GM18505 (cell line): Measurements from ENCODE around the gene TECPR2.
"Not testable (repeated sequence)": the region's sequence is repeated elsewhere in the genome, so short reads cannot be mapped to it uniquely, and the experiment has no call there.

Source experiments
- ATAC-seq: cut with Tn5 transposase; IDR thresholded peaks from one replicate; pipeline ENCODE4 v1.9.1; 2021; ENCODE audit not compliant: unreplicated experiment
- POLR2A ChIP-seq: IDR thresholded peaks from 4 replicates; pipeline ENCODE4 v1.6.1; 2011; ENCODE audit warnings: borderline replicate concordance; ENCODE audit not compliant: insufficient read depth, insufficient read length; ENCODE audit errors: extremely low read depth

Gene TECPR2

DNA sequence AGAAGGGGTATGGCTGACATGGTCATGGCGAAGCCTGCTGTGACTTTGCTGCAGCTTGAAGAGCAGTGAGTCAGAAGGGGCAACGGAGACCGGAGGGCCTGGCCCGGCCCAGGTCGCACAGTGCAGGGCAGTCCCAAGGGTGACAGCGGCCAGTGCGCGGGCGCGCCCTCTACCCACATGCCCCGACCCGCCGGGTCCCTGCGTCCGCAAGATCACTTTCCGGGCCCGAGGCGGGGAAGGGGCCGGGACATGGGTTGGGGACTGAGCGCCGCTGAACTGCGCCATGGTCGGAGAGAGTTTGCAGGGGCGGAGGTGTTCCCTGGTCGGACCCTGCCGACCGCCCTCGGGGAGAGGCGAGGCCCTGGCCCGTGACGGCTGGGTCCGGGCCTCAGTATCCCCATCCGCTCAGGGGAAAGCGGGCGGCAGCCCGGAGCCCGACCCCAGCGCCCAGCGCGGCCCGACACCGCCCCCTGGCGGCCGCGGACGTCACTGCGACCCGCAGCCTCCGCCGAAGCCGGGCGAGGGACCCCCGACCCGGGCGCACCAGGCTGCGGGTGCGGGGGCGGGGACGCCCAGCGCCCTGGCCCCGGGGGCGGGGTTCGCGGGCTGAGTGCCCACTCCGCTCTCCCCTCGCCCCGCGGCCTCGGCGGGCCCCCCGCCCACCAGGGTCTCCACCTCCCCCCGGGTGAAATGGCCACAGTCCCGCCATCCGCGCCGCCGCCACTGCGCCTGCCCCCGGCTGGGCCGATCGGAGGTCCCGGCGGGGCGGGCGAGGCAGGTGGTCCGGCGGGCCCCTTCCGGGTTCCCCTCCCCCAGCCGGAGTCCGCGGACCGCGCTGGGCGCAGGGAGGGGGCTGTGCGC is 154.0 kb downstream of the TECPR2 start:
- ATAC-seq: peak; percentile 53
- TF ChIP-seq POLR2A: no peak

DNA sequence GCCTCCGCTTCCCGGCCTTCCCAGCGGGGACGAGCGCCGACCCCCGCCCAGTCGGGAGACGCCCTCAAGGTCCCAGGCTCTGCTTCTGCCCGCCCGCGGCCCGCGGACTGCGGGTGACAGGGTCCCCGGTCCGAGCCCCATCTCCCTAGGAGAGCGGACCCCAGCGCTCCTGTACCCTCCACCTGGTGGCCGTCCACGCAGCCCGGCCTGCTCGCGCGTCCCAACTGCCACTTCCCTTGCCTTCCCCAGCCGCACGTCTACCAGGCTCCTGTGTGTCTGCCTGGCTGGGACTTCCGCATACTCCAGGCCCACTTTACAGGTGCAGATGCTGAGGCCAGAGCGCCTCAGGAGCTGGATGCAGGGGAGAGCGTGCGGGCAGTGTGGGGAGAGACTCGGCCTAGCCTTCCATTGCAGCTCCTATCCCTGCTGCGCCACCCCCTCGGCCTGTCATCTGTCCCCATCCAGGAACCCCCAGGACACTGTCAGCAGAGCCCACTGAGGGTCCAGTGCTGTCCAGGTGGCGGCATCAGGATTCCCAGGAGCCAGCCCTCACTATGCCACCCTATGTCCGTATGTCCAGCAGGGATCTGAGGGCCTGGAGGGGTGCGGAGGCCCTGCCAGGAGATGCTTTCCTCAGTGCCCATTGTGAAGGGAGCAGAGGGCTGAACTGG is 154.8 kb downstream of the TECPR2 start:
- TF ChIP-seq POLR2A: no peak
- ATAC-seq: no peak

DNA sequence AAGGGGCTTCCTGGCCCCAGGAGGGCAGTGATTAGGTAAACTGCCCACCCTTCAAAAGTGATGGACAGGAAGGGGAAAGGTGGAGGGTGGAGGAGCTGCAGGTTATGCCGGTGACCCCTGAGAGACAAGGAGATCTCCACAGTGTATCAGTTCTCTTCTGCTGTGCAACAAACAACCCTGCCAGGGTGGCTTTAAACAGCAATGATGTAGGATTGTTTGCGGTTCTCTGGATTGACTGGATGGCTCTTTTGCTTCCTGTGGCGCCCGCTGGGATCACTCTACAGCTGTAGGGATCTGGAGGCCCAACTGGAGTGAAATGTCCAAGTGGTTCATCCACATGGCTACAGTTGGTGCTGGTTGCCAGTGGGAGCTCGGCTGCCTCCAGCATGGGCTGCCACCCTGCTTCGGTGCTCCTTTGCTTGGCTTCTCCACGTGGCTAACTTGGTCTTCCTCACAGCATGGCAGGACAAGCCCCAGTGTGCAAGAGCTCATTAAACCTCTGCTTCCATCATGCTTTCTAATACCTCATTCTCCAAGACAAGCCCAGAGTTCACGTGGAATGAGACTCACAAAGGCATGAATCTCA is 155.4 kb downstream of the TECPR2 start:
- ATAC-seq: no peak

DNA sequence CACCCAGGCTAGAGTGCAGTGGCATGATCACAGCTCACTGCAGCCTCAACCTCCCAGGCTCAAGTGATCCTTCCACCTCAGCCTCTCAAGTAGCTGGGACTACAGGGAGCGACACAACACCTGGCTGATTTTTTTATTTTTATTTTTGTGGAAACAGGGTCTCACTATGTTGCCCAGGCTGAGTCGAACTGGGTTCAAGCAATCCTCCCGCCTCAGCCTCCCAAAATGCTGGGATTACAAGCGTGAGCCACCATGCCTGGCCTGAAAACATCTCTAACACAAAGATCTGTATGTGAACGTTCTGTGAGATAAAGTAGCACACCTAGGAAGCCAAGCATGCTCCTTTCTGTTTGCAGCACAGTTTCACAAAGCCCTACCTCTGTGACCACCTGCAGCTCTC is 157.0 kb downstream of the TECPR2 start:
- ATAC-seq: not testable (repeated sequence)

More for the DNA sequence above, 155.4 kb downstream of the TECPR2 start:
- TF ChIP-seq POLR2A: no peak

DNA sequence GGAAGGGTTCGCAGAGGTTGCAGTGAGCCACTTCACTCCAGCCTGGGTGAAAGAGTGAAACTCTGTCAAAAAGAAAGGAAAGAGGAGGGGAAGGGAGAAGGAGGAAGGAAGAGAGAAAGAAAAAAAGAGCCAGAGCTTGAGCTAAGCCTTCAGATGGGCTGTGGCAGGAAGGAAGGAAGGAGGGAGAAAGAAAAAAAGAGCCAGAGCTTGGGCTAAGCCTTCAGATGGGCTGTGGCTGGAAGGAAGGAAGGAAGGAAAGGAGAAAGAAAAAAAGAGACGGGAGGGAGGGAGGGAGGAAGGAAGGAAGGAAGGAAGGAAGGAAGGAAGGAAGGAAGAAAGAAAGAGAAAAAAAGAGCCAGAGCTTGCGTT is 160.4 kb downstream of the TECPR2 start:
- ATAC-seq: no peak
- TF ChIP-seq POLR2A: no peak

DNA sequence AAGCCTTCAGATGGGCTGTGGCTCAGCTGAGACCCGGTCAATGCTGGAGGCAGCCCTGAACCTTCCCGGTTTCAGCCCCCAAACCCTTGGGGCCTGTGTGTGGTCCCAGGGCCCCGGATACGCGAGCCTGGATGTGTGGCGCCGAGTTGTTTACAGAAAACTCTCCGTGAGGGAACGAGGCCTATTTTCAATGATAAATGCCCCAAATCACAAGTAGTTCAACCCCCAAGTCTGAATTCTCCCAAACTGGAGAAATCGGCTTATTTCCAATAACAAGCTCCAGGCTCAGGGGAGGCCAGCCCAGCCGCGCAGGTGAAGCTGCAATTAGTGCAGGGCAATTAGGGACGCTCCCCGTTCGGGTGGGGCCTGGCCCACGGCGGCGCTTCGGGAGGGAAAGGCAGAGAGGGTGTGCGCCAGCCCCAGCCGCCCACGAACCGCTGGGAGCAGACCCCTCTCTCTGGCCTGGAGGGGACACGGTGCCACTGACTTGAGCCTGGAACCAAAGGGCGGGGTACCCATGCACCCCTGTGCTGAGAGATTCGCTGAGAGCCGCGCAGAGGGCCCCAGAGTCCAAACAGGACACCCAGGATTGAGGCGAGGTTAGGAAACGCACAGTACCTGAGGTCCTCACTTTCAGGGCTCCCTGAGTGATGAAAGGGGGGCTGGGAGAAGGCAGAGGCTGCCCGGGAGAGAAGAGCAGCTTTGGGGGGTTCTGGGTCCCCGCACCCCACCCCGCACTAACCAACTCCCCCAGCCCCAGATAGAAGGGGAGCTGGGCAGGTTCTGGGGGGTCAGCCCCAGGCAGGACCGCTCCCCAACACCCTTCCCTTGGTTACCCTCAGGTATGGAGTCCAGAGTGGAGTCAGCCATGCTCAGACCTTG is 161.1 kb downstream of the TECPR2 start:
- TF ChIP-seq POLR2A: no peak

DNA sequence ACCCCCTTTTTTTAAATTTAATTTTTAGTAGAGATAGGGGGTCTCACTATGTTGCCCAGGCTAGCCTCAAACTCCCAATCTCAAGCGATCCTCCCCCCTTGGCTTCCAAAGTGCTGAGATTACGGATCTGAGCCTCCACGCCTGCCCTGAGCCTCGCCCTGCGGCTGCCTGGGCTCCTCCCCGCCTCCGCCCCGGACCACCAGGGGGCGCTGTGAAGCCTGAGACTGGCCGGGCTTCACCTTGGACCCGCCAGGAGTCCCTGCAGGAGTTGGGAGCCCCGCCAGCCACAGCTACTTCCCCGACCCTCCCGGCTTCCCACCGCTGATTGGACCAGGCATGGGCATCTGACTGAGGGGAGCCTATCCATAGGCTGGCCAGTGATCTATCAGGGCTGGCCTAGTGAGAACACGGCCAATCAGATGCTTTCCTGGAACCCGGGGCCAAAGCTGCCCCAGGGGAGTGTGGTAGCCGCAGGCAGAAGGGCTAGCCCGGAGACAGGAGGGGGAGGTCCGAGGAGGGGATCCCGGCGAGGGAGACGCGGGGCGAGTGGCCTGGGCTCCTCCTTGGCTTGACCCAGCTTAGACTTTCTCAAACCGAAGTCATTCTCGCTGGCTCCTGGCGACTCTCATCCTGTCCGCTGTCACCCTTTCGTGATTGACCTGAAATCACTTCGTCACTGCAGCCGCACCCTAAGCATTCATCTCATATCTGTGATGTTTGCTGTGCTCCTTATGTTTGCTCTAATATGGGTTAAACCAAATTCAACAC is 161.9 kb downstream of the TECPR2 start:
- peak; percentile 82 for TF ChIP-seq POLR2A
- ATAC-seq: peak; percentile 94

More for the DNA sequence above, 161.1 kb downstream of the TECPR2 start:
- ATAC-seq: peak; percentile 6

DNA sequence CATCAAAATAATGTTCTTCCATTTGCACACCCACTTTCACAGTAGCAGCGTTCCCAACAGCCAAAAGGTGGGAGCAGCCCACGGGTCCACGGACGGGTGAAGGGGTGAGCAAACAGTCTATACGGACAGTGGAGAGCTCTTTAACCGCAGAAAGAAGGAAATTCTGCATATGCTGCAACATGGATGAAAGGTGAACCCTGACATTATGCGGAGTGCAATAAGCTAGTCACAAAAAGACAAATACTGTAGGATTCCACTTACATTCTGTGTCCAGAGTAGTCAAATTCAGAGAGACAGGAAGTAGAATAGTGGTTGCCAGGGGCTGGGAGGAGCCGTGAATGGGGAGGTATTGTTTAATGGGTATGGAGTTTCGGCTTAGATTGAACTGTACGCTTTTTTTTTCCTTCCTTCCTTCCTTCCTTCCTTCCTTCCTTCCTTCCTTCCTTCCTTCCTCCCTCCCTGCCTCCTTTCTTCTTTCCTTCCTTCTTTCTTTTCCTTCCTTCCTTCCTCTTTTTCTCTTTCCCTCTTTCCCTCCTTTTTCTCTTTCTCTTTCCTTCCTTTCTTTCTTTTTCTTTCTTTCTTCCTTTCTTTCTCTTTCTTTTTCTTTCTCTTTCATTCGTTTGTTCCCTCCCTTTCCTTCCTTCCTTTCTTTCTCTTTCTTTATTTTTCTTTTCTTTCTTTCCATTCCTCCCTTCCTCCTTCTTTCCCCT is 162.6 kb downstream of the TECPR2 start:
- no peak for TF ChIP-seq POLR2A
- peak; percentile 23 for ATAC-seq

DNA sequence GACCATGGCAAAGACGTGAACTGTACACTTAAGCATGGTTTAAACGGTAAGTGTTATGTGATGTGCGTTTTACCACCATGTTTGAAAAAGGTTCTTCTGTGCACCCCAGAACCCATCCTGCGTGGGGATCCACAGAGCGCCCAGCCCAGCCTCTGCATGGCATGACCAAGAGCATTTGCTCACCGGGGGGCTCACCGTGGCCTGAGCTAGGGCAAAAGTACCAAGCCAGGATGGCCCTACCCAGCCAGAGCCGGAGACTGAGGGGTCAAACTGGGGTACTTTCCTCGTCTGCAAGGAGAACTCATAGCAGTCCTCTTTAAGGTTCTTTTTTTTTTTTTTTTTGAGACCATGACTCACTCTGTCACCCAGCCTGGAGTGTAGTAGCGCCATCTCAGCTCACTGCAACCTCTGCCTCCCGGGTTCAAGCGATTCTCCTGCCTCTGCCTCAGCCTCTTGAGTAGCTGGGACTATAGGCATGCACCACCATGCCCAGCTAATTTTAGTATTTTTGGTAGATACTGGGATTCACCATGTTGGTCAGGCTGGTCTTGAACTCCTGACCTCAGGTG is 163.3 kb downstream of the TECPR2 start:
- ATAC-seq: no peak
- TF ChIP-seq POLR2A: no peak

DNA sequence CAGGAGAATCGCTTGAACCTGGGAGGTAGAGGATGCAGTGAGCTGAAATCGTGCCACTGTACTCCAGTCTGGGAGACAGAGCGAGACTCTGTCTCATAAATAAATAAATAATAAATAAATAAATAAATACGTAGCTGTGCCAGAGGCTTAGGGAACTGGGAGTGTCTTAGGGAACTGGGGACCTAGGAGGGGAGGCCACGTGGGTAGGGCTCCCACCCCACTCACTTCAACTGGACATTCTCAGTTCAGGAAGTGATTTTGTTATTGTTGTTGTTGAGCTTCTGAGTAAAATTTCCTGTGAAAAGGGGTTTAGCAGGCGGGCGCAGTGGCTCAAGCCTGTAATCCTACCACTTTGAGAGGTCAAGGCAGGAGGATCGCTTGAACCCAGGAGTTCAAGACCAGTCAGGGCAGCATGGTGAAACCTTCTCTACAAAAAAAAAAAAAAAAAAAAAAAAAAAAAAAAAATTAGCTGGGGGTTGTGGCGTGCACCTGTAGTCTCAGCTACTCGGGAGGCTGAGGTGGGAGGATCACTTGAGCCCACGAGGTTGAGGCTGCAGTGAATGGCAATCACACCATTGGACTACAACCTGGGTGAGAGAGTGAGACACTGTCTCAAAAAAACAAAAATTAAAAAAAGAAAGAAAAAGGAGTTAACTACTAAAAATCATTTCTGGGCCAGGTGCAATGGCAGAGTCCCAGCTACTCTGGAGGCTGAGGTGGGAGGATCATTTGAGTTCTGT is 165.9 kb downstream of the TECPR2 start:
- TF ChIP-seq POLR2A: no peak
- ATAC-seq: no peak
